HFF-Myc (cell line): Measurements from ENCODE around the gene PES1.
A peak's percentile ranks its signal among the peaks of the same experiment; 100 is the strongest.
"Not testable (repeated sequence)": the region's sequence is repeated elsewhere in the genome, so short reads cannot be mapped to it uniquely, and the experiment has no call there.

Experiments
- DNase-seq: peaks from one replicate; pipeline ENCODE4 v3.0.0-alpha.2; 2011; ENCODE audit warnings: low read depth; ENCODE audit errors: extremely low read depth
- H3K4me3 ChIP-seq: replicated peaks from 2 replicates; pipeline ENCODE4 v1.5.1; 2011; ENCODE audit warnings: low read depth, mild to moderate bottlenecking, control low read depth, low read length
- CTCF ChIP-seq: IDR thresholded peaks from 2 replicates; pipeline ENCODE4 v1.5.1; 2012; ENCODE audit warnings: mild to moderate bottlenecking, low read depth, low read length, control low read depth; ENCODE audit errors: missing control alignments

The PES1 gene

DNA sequence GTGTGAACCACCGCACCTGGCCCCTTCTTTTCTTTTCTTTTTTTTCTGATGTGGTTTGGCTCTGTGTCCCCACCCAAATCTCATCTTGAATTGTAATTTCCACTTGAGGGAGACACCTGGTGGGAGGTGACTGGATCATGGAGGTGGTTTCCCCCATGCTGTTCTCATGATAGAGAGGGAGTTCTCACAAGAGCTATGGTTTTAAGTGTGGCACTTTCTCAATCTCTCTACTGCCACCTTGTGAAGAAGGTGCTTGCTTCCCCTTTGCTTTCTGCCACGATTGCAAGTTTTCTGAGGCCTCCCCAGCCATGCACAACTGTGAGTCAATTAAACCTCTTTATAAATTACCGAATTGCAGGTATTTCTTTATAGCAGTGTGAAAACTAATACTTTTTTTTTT, 10.3 kb upstream of the PES1 start:
- H3K4me3 ChIP-seq: no peak overlapping the region
- DNase-seq: no peak
- TF ChIP-seq CTCF: peak; percentile 37

DNA sequence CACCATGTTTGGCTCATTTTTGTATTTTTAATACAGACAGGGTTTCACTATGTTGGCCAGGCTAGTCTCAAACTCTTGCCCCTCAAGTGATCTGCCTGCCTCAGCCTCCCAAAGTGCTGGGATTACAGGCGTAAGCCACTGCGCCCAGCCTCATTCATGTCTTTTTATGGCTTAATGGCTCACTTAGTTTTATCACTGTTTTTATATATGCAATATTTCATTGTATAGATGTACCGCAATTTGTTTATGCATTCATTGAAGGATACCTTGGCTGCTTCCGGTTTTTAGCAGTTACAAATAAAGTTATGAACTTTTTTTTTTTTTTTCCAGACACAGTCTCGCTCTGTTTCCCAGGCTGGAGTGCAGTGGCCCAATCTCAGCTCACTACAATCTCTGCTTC, 9.8 kb upstream of the PES1 start:
- DNase-seq: no peak
- no peak overlapping the region for H3K4me3 ChIP-seq
- TF ChIP-seq CTCF: no peak

- no peak overlapping the region for H3K4me3 ChIP-seq
- no peak for DNase-seq
- TF ChIP-seq CTCF: no peak
Measured at GRCh38 chr22:30600921-30601320, 9.2 kb upstream of the PES1 start.

DNA sequence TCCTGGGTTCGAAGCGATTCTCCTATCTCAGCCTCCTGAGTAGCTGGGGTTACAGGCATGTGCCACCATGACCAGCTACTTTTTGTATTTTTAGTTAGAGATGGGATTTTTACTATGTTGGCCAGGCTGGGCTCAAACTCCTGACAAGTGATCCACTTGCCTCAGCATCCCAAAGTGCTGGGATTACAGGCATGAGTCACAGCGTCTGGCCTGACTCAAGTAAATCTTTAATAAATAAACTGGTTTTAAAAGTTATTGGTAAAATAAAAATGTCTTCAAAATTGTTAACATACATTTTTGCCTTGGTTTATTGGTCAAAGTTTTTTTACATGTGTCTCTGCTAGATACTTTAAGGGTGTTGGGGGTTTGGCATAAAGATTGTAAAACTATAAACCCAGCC, 7.3 kb upstream of the PES1 start:
- TF ChIP-seq CTCF: no peak
- H3K4me3 ChIP-seq: no peak overlapping the region
- no peak for DNase-seq

- DNase-seq: no peak
- no peak for TF ChIP-seq CTCF
- H3K4me3 ChIP-seq: no peak overlapping the region
Measured at GRCh38 chr22:30596886-30597285, 5.2 kb upstream of the PES1 start.

GRCh38 chr22:30596199-30596598, 4.5 kb upstream of the PES1 start:
- TF ChIP-seq CTCF: no peak
- H3K4me3 ChIP-seq: no peak overlapping the region
- DNase-seq: no peak

DNA sequence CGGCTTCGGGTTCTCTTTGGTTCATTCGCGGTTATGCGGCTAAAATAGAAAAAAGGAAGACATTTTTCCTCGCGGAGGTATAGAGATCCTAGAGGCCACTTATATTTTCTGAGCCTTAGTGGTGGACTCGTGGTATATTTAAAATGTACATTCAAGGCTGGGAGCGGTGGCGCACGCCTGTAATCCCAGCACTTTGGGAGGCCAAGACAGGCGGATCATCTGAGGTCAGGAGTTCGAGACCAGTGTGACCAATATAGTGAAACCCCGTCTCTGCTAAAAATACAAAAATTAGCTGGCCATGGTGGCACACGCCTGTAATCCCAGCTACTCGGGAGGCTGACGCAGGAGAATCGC, 627 bp upstream of the PES1 start:
- not testable (repeated sequence) for DNase-seq, H3K4me3 ChIP-seq
